AG08396 (cell line): ENCODE data around the gene UGT1A4.
"Not testable (repeated sequence)": the region's sequence is repeated elsewhere in the genome, so short reads cannot be mapped to it uniquely, and the experiment has no call there.

Source experiments
- DNase-seq: peaks from one replicate; pipeline ENCODE4 v3.0.0; 2012; ENCODE audit warnings: low spot score, mixed read lengths

Gene UGT1A4

DNA sequence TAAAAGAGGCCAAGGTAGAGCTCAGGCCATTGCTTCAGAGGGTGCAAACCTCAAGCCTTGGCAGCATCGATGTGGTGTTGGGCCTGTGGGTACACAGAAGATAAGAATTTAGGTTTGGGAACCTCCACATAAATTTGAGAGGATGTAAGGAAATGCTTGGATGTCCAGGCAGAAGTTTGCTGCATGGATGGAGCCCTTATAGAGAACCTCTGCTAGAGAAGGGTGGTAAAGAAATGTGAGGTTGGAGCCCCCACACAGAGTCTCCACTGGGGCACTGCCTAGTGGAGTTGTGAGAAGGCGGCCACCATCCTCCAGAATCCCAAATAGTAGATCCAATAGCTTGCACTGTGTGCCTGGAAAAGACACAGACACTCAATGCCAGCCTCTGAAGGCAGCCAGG lies 32.2 kb downstream of the UGT1A4 start:
- not testable (repeated sequence) for DNase-seq

- DNase-seq: not testable (repeated sequence)
These were observed 32.9 kb downstream of the UGT1A4 start for GRCh38 chr2:233751212-233752009.

DNA sequence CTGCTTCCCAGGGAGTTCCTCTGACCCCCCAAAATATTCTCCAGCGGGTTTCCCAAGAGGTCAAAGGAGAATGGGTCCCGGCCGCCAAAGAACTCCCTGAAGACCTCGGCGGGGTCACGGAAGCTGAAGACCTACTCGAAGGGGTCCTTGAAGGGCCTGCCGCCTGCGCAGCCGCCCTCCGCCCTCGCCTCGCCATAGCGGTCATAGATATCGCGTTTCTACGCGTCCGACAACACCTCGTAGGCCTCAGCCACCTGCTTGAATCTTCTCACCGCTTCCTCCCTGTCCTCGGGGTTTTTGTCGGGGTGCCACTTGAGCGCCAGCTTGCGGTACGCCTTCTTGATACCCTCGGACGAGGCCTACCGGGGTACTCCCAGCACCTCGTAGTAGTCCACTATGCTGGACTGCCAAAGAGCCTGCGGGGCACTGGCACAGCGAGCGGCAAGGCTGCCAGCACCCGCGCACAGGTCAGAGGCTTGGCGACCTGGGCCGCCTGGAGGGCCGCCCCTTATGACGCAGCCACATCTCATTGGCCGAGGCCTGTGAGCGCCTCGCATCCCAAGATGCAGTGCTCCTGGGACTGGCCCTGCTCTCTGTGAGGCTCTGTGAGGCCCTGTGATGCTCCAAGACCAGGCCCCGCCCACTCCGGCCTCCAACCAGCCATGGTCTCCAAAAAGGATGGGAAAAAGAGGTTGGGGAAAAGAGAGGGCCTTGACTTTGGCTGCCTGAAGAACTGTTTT lies 36.5 kb downstream of the UGT1A4 start:
- no peak for DNase-seq

DNA sequence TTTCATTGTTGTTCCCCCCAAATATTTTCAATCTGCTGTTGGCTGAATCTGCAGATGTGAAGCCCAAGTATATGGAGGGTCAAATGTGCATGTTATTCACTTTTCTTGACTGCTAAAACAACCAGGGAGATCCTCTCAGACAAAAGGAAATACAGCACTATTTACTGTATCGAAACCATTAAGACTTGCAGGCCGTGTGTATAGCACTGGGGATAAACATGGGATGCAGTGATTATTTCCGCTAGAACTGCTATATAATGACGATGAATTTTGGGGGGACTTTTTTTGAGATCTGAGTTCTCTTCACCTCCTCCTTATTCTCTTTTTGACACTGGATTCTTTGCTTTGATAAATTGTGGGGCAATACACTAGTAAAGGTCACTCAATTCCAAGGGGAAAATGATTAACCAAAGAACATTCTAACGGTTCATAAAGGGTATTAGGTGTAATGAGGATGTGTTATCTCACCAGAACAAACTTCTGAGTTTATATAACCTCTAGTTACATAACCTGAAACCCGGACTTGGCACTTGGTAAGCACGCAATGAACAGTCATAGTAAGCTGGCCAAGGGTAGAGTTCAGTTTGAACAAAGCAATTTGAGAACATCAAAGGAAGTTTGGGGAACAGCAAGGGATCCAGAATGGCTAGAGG lies 38.0 kb downstream of the UGT1A4 start:
- no peak for DNase-seq

DNA sequence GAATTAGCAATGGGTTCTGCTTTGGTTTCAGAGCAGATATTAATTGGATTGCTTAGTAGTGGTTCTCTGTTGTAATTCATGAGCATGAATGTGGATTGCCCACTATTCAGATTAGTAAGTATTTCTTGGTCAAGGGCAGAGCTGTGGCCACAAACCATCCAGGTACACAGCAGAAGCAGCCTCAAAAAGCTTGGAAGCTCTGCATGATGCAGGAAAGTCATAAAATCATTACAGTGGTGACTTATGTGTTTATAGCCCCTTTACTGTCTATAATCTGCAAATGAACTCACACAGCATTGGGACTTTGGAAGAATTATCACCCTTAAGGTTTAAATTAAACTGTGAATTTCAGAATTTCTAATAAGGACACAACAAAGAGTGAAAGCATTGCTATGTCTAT lies 39.6 kb downstream of the UGT1A4 start:
- DNase-seq: no peak

- no peak for DNase-seq
These were observed 40.3 kb downstream of the UGT1A4 start for GRCh38 chr2:233758849-233759248.

DNA sequence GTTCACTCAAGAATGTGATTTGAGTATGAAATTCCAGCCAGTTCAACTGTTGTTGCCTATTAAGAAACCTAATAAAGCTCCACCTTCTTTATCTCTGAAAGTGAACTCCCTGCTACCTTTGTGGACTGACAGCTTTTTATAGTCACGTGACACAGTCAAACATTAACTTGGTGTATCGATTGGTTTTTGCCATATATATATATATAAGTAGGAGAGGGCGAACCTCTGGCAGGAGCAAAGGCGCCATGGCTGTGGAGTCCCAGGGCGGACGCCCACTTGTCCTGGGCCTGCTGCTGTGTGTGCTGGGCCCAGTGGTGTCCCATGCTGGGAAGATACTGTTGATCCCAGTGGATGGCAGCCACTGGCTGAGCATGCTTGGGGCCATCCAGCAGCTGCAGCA lies 41.5 kb downstream of the UGT1A4 start, which contains the start of gene UGT1A1:
Gene UGT1A1, plus strand, starts transcription at position 228 of the 400 bp plus-strand sequence. Its CDS starts 18 bp downstream, at position 246.
- no peak for DNase-seq

DNA sequence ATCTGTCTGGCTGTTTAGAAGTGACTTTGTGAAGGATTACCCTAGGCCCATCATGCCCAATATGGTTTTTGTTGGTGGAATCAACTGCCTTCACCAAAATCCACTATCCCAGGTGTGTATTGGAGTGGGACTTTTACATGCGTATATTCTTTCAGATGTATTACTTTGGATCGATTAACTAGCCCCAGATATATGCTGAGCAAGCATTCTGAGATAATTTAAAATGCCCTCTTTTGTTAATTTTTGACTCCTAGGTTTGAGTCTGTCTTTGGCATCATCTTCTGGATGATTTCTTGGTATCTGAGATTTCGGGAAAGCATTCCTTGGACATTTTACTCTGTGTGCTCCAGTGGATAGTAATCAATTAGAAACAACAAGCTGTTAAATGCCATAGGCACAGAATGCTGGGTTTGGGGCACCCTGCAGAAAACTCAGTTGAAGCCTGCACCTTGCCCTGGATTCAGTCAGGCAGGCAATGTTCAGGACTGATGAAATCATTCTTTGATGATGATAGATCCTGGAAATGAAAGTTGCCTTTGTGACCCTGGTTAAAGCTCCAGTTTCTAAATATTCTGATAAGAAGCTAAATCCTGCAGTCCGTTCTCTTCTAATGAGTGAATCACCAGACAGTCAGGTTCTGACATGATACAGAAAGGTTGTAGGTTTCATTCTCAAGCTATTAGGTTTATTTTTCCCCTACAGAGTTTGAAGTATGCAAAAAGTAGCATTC lies 42.7 kb downstream of the UGT1A4 start:
- DNase-seq: no peak

DNA sequence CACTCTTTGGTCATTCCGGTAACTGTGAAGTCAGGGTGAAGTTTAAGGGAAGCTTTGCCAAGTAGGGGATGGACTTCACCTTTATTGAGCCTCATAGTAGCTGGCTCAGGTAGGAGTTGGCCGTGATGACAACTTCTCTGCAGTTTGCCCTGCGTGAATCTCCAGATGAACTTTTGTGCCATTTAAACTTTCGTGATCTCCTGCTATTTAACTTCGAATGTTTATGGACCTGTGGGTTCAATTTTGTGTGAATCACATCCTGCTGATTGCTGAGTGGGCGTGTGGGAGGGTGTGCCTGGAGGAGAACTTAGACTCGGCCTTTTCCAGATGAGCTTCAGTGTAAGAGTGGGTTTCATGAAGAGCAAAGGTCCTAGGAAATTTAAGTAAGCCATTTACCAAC lies 45.7 kb downstream of the UGT1A4 start:
- peak; percentile 67 for DNase-seq

GRCh38 chr2:233764761-233765160 lies 46.2 kb downstream of the UGT1A4 start:
- no peak for DNase-seq

DNA sequence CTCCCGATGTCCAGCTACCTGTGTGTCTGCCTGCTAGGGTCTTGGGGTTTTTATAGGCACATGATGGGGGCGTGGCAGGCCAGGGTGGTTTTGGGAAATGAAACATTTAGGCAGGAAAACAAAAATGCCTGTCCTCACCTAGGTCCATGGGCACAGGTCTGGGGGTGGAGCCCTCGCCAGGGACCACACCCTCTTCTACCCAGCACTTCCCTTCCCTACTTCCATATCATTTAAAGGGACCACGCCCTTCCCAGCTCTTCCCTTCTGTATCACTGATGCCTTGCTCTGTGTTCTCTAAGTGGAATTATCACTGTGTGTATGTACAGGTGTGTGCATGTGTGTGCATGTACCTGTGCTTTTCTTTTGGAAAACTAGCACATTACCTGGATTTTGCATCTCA lies 47.9 kb downstream of the UGT1A4 start:
- DNase-seq: no peak

DNA sequence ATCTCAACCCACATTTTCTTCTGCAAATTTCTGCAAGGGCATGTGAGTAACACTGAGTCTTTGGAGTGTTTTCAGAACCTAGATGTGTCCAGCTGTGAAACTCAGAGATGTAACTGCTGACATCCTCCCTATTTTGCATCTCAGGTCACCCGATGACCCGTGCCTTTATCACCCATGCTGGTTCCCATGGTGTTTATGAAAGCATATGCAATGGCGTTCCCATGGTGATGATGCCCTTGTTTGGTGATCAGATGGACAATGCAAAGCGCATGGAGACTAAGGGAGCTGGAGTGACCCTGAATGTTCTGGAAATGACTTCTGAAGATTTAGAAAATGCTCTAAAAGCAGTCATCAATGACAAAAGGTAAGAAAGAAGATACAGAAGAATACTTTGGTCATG lies 49.5 kb downstream of the UGT1A4 start:
- no peak for DNase-seq

GRCh38 chr2:233769260-233769659 lies 50.7 kb downstream of the UGT1A4 start:
- DNase-seq: no peak

GRCh38 chr2:233772153-233772552 lies 53.6 kb downstream of the UGT1A4 start:
- no peak for DNase-seq

GRCh38 chr2:233772583-233772982 lies 54.0 kb downstream of the UGT1A4 start:
- DNase-seq: no peak

DNA sequence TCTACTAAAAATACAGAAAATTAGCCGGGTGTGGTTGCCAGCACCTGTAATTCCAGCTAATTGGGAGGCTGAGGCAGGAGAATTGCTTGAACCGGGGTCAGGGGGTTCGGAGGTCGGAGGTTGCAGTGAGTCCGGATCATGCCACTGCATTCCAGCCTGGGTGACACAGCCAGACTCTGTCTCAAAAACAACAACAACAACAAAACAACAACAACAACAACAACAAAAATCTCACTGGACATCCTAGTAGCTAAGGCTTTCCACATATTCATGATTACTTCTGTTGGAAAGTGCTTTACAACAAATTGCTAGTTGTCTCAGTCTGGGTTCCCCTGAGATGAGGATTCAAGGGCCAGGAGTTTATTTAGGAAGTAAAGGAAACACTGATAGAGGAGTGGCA lies 55.3 kb downstream of the UGT1A4 start:
- DNase-seq: no peak

GRCh38 chr2:233775414-233775813 lies 56.9 kb downstream of the UGT1A4 start:
- no peak for DNase-seq

DNA sequence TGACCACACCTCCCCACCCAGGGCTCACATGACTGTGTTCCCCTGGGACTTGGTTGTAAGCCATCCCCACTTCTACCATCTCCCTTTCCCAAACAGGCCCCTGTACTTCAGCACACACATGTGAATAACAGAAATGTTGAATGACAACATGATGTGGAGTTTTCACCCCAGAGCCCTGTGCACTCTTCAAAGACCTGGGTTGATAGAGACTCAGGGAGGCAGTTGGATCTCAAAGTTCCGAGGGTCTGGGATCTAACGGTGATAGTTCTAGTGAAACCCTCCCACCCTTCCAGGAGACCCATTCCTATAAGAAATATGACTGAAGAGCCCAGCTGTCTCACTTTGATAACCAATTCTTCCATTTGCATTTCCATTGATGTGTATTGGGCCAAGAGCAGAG lies 59.5 kb downstream of the UGT1A4 start, which contains the start of gene MROH2A:
Gene MROH2A, plus strand, starts transcription at position 301 of the 400 bp plus-strand sequence. CDS start 1,029 bp downstream, outside the sequence.
- no peak for DNase-seq

GRCh38 chr2:233779722-233780121 lies 61.2 kb downstream of the UGT1A4 start:
- no peak for DNase-seq

- no peak for DNase-seq
These were observed 62.2 kb downstream of the UGT1A4 start for GRCh38 chr2:233780771-233781170.

- DNase-seq: no peak
These were observed 71.0 kb downstream of the UGT1A4 start for GRCh38 chr2:233789554-233789953.
